GM19239 (cell line): ENCODE results near the gene DPP6.
"Not testable (repeated sequence)": the region's sequence is repeated elsewhere in the genome, so short reads cannot be mapped to it uniquely, and the experiment has no call there.

Experiments
- DNase-seq: peaks from one replicate; pipeline ENCODE4 v3.0.0; 2011; ENCODE audit warnings: low spot score; ENCODE audit not compliant: insufficient read length
- FAIRE-seq: peaks from 2 replicates; lab custom pipeline; 2011; peaks lifted over from hg19 to GRCh38; lab: Jason Lieb, UNC

DPP6 gene

GRCh38 chr7:154051643-154052529, at the start of gene DPP6:
DPP6 (plus strand) TSS chr7:154052398.
- not testable (repeated sequence) for FAIRE-seq, DNase-seq

DNA sequence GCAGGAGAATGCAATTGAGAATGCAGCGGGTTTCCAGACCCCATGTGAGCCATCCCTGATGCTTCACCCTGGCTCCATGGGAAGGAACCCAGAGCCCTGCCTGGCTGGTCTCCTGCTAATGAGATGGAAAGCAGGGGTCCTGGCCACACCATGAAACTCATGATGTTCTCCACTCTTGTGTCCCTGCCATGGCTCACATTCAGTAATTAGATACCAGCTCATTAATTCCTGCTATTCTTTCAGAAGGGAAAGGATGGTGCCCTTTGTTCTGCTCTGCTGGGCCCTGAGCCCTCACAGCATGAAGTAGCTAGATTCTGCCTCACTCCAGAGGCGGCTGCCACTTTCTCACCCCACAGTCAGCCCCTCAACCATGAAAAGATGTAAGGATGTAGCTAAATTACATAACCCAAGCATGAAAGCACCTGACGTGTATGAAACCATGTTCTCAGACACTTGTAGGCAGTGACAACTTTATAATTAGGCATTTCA, 42.7 kb upstream of the DPP6 start:
- not testable (repeated sequence) for DNase-seq, FAIRE-seq

DNA sequence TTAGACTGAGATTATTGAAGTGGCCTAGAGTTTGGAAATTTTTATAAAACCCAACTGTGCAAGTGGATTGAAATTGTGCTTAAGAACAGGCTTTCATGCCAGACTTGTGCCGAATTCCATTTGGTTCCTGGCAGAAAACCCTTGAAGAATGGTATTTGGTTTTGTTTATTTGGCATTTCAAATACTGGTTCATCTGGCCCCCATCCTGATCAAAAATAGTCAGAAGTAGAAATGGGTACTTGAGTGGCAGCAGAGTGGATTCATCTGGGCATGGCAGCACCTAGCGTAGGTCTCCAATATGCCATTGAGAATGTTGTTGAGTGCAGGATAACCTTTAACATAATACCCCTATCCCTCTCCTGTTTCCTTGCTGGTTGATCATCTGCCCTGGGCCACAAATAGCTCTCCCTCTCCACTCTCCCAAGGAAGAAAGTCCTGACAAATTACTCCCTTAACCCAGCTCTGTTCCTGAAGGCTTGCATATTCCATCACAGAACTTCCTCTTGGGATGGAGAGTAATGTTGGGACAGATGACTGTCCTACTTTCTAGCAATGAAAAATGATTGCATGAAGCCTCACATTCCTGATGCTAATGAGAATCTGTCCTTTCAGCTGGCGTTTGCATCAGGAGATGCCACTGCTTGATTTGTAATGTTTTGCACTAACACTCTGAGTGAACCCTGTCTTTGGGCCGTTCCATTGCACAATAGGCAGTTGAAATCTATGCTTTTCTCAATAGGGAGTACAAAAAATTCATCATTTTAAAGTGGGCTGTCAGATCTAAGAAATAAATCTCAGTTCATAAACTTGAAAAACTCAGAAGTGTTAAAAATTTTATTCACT, 41.3 kb upstream of the DPP6 start:
- not testable (repeated sequence) for FAIRE-seq, DNase-seq

GRCh38 chr7:154012800-154013199, 39.4 kb upstream of the DPP6 start:
- not testable (repeated sequence) for FAIRE-seq, DNase-seq

DNA sequence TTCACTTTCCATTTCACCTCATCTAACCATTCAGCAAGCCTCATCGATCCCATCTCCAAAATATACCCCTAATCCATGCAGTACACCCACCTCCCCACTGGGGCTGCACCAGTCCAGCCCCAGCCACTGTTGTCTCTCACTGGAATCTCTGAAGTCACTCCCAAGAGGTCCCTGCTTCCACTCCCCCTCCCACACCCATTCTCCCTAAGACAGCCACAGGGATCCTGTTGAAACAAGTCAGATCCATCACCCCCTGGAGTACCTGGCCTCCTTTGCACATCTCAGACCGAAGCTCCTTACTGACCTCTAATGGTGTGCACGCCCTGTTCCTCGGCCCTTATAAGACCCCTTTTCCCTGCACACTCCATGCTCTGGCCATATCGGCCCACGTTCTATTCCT, 36.6 kb upstream of the DPP6 start:
- not testable (repeated sequence) for DNase-seq, FAIRE-seq

GRCh38 chr7:154018354-154018753, 33.8 kb upstream of the DPP6 start:
- not testable (repeated sequence) for DNase-seq
- FAIRE-seq, result peak; percentile 4

DNA sequence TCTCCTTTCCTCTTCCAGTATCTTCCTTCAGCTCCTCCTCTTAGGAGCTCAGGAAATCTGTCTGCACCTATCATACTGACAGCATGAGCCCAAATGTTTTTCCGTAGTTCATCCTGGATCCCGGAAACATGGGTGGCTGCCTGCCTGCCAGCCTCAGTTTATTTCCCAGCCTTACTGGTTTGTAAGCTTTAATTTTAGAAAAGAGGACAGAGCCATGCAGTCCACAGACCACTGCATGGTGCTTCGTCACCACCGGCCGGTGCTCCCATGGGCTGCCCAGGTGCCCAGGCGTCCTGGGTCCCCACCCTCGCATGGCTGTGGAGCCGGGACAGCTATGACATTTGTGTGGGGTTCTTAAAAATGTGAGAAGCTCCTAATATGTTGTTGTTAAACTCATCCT, 24.4 kb upstream of the DPP6 start:
- not testable (repeated sequence) for DNase-seq, FAIRE-seq

DNA sequence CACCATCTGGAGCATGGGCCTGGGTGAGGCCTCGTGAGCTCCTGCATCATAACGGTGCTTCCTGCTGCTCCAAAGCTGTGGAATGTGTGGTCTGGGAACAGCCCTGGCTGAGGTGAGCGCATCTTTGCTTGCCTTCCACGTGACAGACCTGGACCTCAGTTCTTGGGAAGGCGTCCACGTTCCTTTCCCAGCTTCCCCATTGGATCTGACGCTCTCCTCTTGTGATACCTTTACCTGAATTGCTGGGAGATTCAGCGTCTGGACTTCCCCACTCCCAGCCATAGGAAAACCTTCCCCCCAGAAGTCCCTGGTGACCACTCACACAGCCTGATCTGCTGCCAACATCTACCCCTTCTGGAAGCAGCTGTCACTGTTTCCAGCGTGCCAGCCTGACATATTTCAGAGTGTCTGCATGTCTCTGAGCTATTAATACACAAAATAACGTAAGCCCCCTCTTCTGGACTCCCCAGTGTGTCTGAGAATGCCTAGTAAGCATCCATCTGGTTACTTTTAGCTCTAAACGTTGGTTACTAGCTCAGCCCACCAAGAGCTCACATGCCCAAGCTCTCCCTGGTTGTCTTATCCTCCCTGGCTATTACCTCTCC, 21.6 kb upstream of the DPP6 start:
- FAIRE-seq, DNase-seq: not testable (repeated sequence)

GRCh38 chr7:154039466-154040165, 12.6 kb upstream of the DPP6 start:
- not testable (repeated sequence) for DNase-seq
- peak; percentile 11 for FAIRE-seq

DNA sequence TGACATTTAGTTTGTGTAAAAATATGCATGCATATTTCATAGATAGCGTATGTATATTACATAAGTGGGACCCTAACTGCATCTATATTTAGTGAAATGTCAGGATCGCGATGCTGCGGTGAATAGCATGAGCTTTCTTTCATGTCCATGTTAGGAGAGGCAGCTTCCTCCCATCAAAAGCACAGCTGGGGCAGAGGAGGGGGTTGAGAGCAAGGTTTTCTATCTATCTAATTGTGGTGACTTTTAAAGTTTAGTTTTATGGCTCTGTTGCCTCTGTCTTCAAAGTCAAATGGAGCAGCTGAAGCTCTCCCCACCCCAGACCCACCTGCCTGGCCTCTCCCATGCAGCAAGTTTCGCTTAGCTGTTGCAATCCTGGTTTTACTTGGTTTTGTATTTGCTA, 1.8 kb upstream of the DPP6 start:
- not testable (repeated sequence) for FAIRE-seq, DNase-seq

DNA sequence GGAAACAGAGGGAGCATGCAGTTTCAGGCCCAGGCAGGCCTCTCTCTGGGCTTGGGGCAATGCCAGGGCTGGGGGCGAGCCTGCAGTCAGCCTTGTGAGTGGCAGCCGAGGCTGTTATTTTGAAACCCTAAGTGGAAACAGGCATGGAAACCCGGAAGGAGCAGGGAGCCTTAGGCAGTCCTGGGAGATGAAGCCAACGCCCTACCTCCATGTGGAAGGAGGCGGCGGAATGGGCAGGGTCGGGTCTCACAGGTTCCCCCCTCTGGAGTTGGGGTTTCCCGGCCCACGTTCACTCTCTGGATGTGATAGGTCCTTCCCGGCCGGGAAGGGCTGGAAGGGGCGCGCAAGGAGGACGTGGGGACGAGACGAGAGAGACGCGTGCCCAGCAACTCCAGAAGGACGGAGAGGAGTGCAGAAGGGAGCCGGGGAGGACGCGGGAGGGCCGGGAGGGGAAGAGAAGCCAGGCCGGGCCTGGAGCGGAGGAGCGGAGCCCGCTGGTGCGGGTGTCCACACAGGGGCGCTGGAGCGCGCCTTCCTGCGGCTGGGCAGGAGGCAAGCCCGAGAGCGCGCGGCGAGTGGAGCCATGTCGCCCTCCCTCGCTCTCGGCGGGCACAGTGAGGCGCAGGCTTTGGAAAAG, 1.1 kb upstream of the DPP6 start:
- FAIRE-seq, result peak; percentile 37
- not testable (repeated sequence) for DNase-seq

- DNase-seq, FAIRE-seq: not testable (repeated sequence)
Observed at GRCh38 chr7:154052530-154053252, 493 bp downstream of the DPP6 start.

DNA sequence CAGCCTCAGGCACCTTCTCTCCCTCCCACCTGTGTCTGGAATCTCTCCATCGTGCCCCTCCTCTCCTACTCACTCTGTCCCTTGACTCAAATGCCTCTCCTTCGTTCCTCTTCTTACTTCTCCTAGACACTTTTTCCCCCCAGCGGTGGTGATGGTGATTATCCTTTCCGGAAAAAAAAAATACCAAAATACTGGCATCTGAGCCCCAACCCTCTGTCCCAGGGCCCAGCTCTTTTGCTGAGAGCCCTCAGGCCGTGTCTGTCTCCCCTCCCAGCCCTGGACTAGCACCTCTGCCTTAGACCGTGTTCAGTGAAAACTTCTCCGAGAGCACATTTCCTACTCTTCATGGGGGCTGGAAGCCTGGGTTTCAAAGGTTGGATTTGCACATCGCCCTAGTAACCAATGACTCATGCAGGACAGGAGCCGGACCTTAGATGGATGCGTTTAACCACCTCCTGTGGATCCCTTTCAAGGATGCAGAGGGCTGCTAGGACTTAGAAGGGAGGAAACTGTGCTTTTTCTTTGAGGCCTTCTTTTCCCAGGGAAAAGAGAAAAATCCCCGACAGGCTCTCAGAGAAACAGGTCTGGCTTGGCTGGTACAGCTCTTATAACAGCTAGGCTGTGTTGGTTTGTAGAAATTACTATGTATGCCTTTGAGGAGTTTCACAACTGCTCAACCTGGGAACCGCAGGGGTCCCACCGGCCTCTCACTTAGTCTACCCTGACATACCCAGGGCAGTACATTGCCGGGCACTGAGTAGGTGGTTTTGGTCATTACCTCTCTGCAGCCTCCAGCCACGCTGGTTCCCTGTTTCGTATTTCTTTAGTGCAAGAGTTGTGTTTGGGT, 1.5 kb downstream of the DPP6 start:
- not testable (repeated sequence) for FAIRE-seq, DNase-seq

- peak; percentile 87 for FAIRE-seq
Observed at GRCh38 chr7:154054664-154055063, 2.5 kb downstream of the DPP6 start.

GRCh38 chr7:154055491-154056106, 3.4 kb downstream of the DPP6 start:
- FAIRE-seq, result peak; percentile 35
- not testable (repeated sequence) for DNase-seq

More at GRCh38 chr7:154054664-154055063, 2.5 kb downstream of the DPP6 start:
- DNase-seq, result not testable (repeated sequence)

DNA sequence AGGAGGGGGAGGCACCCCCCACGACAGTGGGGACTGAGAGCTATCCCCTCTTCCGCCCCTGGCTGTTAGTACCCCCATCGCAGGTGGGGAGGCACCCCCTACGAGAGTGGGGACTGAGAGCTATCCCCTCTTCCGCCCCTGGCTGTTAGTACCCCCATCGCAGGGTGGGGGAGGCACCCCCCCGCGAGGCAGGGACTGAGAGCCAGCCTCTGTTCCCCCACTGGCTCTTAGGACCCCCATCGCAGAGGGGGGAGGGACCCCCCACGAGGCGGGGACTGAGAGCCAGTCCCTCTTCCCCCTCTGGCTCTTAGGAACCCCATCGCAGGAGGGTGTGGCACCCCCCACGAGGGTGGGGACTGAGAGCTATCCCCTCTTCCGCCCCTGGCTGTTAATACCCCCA, 6.6 kb downstream of the DPP6 start:
- DNase-seq, FAIRE-seq: not testable (repeated sequence)

DNA sequence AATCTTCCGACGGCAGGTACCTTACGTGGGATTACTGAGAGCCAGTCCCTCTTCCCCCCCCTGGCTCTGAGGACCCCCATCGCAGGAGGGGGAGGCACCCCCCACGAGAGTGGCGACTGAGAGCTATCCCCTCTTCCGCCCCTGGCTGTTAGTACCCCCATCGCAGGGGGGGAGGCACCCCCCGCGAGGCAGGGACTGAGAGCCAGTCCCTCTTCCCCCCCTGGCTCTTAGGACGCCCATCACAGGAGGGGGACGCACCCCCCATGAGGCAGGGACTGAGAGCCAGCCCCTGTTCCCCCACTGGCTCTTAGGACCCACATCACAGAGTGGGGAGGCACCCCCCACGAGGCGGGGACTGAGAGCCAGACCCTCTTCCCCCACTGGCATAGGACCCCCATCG, 8.4 kb downstream of the DPP6 start:
- FAIRE-seq, DNase-seq: not testable (repeated sequence)
